Transverse colon (tissue), 4 donors: ENCODE measurements around the gene PAX5. TPM values are rescaled to one million over a fixed set of nuclear protein-coding genes. Genes with fewer than 3 reads are reported as not detected.

ENCODE experiments used
- DNase-seq: peaks from one replicate; pipeline ENCODE4 v3.0.0-alpha.2; 2019
- H3K27ac ChIP-seq, 4 donors: fragments of 200-600 bp; sonication (generic); 2 replicates each; pipeline ENCODE4 v1.5.1; 2016 to 2018; ENCODE audit warnings: inconsistent platforms in 4 of 4
- H3K27me3 ChIP-seq: fragments of 200-600 bp; sonication (generic); 2 replicates; pipeline ENCODE4 v1.5.1; 2017; ENCODE audit warnings: inconsistent platforms
- H3K36me3 ChIP-seq, 4 donors: fragments of 200-600 bp; sonication (generic); 2 replicates each; pipeline ENCODE4 v1.5.1; 2017 to 2019; ENCODE audit warnings: inconsistent platforms in 4 of 4
- H3K4me1 ChIP-seq, 4 donors: fragments of 200-600 bp; sonication (generic); 2 replicates each; pipeline ENCODE4 v1.5.1; 2017 to 2020; ENCODE audit warnings: inconsistent platforms in 4 of 4
- H3K4me3 ChIP-seq, 4 donors: fragments of 200-600 bp; sonication (generic); 1 replicate in 1 of 4; 2 replicates in 3 of 4; pipeline versions ENCODE4 v1.5.1 to v1.6.1; 2017 to 2019; ENCODE audit warnings: inconsistent platforms in 4 of 4
- H3K9me3 ChIP-seq, 2 donors: fragments of 200-600 bp; sonication (generic); 2 replicates each; pipeline ENCODE4 v1.5.1; 2017 to 2019; ENCODE audit warnings: inconsistent platforms in 2 of 2
- EP300 ChIP-seq: sonication (generic); formaldehyde crosslinking; IDR thresholded peaks from one replicate; pipeline ENCODE4 v1.6.1; 2017; ENCODE audit warnings: antibody characterized with exemption, low read depth
- POLR2A ChIP-seq: fragments of 450-650 bp; IDR thresholded peaks from one replicate; pipeline ENCODE4 v1.6.1; 2016; ENCODE audit warnings: antibody characterized with exemption, mild to moderate bottlenecking, moderate library complexity
- POLR2AphosphoS5 ChIP-seq, 3 donors: sonication (generic); formaldehyde crosslinking; IDR thresholded peaks; one replicate each; pipeline ENCODE4 v1.6.1; 2016; ENCODE audit warnings: antibody characterized with exemption in 3 of 3
- WGBS, 2 donors: methylation state at CpG; one replicate each; pipeline ENCODE4 v1.1.5; 2018; ENCODE audit warnings: low coverage in 1 of 2; 5-methylcytosine and 5-hydroxymethylcytosine counted together
- in situ Hi-C, 4 donors: fragments of 200-750 bp; cut with MboI; loops; one replicate each; pipeline versions ENCODE4 v1.15.0 to v1.15.1; 2017; ENCODE audit warnings: low sequenced_read_pairs in 3 of 4, low pct_ligation_motif_present in 1 of 4, low pct_unique_long_range_greater_than_20kb in 1 of 4
- intact Hi-C: fragments of 100-400 bp; cut with DNase I; formaldehyde crosslinking; loops from one replicate; pipeline ENCODE4 v1.15.1; 2023; ENCODE audit warnings: low total_unique reads
- total RNA-seq, 4 donors: library from RNA; depleted of rRNA; stranded (reverse); fragments of >200 nt; gene quantifications; one replicate each; pipeline ENCODE4 v1.1.0, GENCODE V29; 2016
- TF ChIP-seq, protein P1 (sequence below), 5 experiments: fragments of 200-600 bp in 3 of 5; fragments of 450-650 bp in 2 of 5; sonication (generic) in 3 of 5; IDR thresholded peaks; 1 replicate in 2 of 5; 2 replicates in 3 of 5; pipeline ENCODE4 v1.5.1; 2016 to 2017; ENCODE audit warnings: antibody characterized with exemption in 5 of 5, inconsistent platforms in 3 of 5, mild to moderate bottlenecking in 2 of 5, moderate library complexity in 1 of 5

The PAX5 gene
- total RNA-seq, 4 donors from 2014 or later = 2.4 to 3.7 TPM; not detected in 2

DNA sequence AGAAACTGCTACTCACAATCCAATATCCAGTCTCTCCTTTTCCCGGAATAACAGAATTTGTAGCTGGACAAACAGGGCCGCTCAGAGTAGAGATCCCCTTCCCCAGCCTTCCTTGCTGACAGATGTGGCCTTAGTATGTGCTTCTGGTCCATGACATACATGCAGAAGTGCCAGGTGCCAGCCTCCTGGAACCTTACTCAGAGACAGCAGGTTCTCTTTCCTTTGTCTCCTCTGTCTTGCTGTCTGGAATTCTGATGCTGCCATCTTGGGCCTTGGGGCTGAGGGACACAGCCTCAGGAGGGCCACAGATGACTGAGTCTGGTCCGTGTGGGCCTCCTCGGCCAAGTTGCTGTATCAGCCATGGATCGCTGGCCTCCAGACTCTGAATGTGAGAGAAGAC lies 210.1 kb downstream of the PAX5 start:
- Histone ChIP-seq H3K4me1 (peaks cover 0 to 2% (median 0%) of the 10 kb centered on the region in 4 donors), H3K4me3 (no peak overlapping the region), H3K27ac (no peak overlapping the region), H3K9me3 (no peaks in the 10 kb centered on the region), H3K27me3 (peaks cover 18% of the 10 kb centered on the region), H3K36me3 (no peaks in the 10 kb centered on the region)
- WGBS, 2 donors = 78 to 86% methylated on average over 1 to 5 of the region's 5 CpGs
- in situ Hi-C loops (loop anchor here in 1 of 4 donors (10.0 kb wide), 1 partner anchor 59 kb away; no protein-coding TSS in a partner anchor), intact Hi-C loops (no loop called here)
- DNase-seq = no peak
- TF ChIP-seq POLR2AphosphoS5 (IDR thresholded peaks at IDR 0.05) = no peak
- TF ChIP-seq, protein P1, sequence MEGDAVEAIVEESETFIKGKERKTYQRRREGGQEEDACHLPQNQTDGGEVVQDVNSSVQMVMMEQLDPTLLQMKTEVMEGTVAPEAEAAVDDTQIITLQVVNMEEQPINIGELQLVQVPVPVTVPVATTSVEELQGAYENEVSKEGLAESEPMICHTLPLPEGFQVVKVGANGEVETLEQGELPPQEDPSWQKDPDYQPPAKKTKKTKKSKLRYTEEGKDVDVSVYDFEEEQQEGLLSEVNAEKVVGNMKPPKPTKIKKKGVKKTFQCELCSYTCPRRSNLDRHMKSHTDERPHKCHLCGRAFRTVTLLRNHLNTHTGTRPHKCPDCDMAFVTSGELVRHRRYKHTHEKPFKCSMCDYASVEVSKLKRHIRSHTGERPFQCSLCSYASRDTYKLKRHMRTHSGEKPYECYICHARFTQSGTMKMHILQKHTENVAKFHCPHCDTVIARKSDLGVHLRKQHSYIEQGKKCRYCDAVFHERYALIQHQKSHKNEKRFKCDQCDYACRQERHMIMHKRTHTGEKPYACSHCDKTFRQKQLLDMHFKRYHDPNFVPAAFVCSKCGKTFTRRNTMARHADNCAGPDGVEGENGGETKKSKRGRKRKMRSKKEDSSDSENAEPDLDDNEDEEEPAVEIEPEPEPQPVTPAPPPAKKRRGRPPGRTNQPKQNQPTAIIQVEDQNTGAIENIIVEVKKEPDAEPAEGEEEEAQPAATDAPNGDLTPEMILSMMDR (IDR thresholded peaks at IDR 0.05) = no peak
- TF ChIP-seq POLR2A = no peak

- H3K9me3 ChIP-seq = no peaks in the 10 kb centered on the region
- H3K27me3 ChIP-seq = peaks cover 23% of the 10 kb centered on the region
- H3K4me1 ChIP-seq = peaks cover 0 to 5% (median 0%) of the 10 kb centered on the region in 4 donors
- no peak overlapping the region for H3K4me3 ChIP-seq
- intact Hi-C loops (no loop called here), in situ Hi-C loops (loop anchor here in 1 of 4 donors (10.0 kb wide), 1 partner anchor 59 kb away; no protein-coding TSS in a partner anchor)
- no peak overlapping the region for H3K27ac ChIP-seq
- TF ChIP-seq POLR2AphosphoS5 (IDR thresholded peaks at IDR 0.05) (no peak), EP300 (no peak)
- TF ChIP-seq, protein P1 (IDR thresholded peaks at IDR 0.05) = no peak
- 81 to 95% methylated on average over 6 of the region's 6 CpGs for WGBS, 2 donors
- no peaks in the 10 kb centered on the region for H3K36me3 ChIP-seq
- no peak for DNase-seq
These were observed 210.6 kb downstream of the PAX5 start for GRCh38 chr9:36823466-36823865.

DNA sequence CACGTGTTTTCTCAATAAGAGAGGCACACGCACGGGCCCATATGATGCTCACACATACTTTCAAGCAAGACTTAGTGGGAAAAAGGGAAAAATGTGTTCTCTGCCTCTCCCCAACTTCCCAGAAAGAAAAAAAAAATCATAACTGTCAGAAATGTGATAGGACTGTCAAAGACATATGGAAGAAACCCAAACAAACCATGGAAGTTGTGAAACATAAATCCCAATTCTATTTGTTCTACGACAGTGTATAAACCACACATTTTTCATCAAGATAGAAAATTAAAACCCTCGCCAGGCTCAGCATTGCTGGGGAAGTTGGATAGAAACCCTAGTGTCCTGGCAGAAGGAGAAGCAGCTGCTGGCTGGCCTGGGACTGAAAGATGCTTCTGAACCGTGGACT lies 211.9 kb downstream of the PAX5 start:
- Histone ChIP-seq H3K4me1 (peaks cover 0 to 9% (median 0%) of the 10 kb centered on the region in 4 donors), H3K4me3 (no peak overlapping the region), H3K36me3 (no peaks in the 10 kb centered on the region), H3K27ac (no peak overlapping the region), H3K27me3 (peaks cover 35% of the 10 kb centered on the region), H3K9me3 (no peaks in the 10 kb centered on the region)
- TF ChIP-seq, protein P1 (IDR thresholded peaks at IDR 0.05) = no peak
- no peak for TF ChIP-seq POLR2A
- no peak for TF ChIP-seq POLR2AphosphoS5 (IDR thresholded peaks at IDR 0.05)
- no peak for TF ChIP-seq EP300
- WGBS, 2 donors = 70 to 71% methylated on average over 4 to 6 of the region's 6 CpGs
- in situ Hi-C loops (loop anchor here in 1 of 4 donors (10.0 kb wide), 1 partner anchor 57 kb away; no protein-coding TSS in a partner anchor), intact Hi-C loops (no loop called here)
- DNase-seq = no peak

GRCh38 chr9:36820392-36820861 lies 213.6 kb downstream of the PAX5 start:
- peaks cover 38% of the 10 kb centered on the region for H3K27me3 ChIP-seq
- no peak overlapping the region for H3K4me3 ChIP-seq
- no peak for DNase-seq
- no peak overlapping the region for H3K27ac ChIP-seq
- no peak for TF ChIP-seq POLR2AphosphoS5 (IDR thresholded peaks at IDR 0.05)
- TF ChIP-seq POLR2A = no peak
- TF ChIP-seq EP300 = no peak
- TF ChIP-seq, protein P1 (IDR thresholded peaks at IDR 0.05) = no peak
- in situ Hi-C loops = loop anchor here in 1 of 4 donors (10.0 kb wide), 1 partner anchor 56 kb away; no protein-coding TSS in a partner anchor
- H3K9me3 ChIP-seq = no peaks in the 10 kb centered on the region
- no peaks in the 10 kb centered on the region for H3K36me3 ChIP-seq
- 80 to 87% methylated on average over 1 to 21 of the region's 21 CpGs for WGBS, 2 donors
- intact Hi-C loops = no loop called here
- H3K4me1 ChIP-seq = peaks cover 0 to 9% (median 0%) of the 10 kb centered on the region in 4 donors
